ENCODE results near the gene SURF1. TPM values are rescaled to one million over a fixed set of nuclear protein-coding genes. Genes with fewer than 3 reads are reported as not detected.
A peak's percentile ranks its signal among the peaks of the same experiment; 100 is the strongest.

SURF1 gene
- polyA plus RNA-seq, 3 donors, result 60.5 to 140 (median 98.4) TPM

- no peaks in the 10 kb centered on the region for H3K9me3 ChIP-seq (replicated peaks in 1 of 2; ENCODE audit: control insufficient read depth in 1 of 2, insufficient read depth in 1 of 2, low read length in 2 of 2)
- 98% methylated on average over 52 of the region's 57 CpGs for WGBS (ENCODE audit: insufficient coverage)
- H3K9me3 Mint-ChIP-seq, result no peaks in the 10 kb centered on the region
- TF ChIP-seq CTCF (IDR thresholded peaks at IDR 0.05), result no peak
- peaks cover 41 to 54% of the 10 kb centered on the region in 2 donors for H3K36me3 Mint-ChIP-seq
- H3K4me3 ChIP-seq (replicated peaks in 1 of 3; ENCODE audit: low read depth in 2 of 3, low read length in 3 of 3), result no peak overlapping the region
- no peaks in the 10 kb centered on the region for H3K27me3 ChIP-seq (ENCODE audit: control insufficient read depth in 2 of 2, insufficient read depth in 2 of 2, low read length in 2 of 2)
- intact Hi-C loops (cut with micrococcal nuclease), result loop anchor here in 1 of 2 donors (10.0 kb wide), 2 partner anchors 147 to 387 kb away; partner anchors contain the start of gene TSC1
- peaks cover 37 to 51% of the 10 kb centered on the region in 2 donors for H3K36me3 ChIP-seq (replicated peaks in 1 of 2; ENCODE audit: control insufficient read depth in 1 of 2, insufficient read depth in 2 of 2, low read length in 2 of 2)
- peaks cover 18 to 32% of the 10 kb centered on the region in 2 donors for H3K4me1 ChIP-seq (ENCODE audit: control insufficient read depth in 1 of 2, insufficient read depth in 2 of 2, low read length in 2 of 2)
- no peaks in the 10 kb centered on the region for H3K27me3 Mint-ChIP-seq (ENCODE audit: low read depth in 3 of 3)
- H3K4me3 Mint-ChIP-seq, result no peak overlapping the region
- peaks cover 48% of the 10 kb centered on the region for H4K20me1 ChIP-seq (ENCODE audit: insufficient read depth, low read length)
- peaks cover 21% of the 10 kb centered on the region for H3K79me2 ChIP-seq (ENCODE audit: insufficient read depth, low read length)
- DNase-seq, result no peak
- no peak overlapping the region for H3K9ac ChIP-seq (ENCODE audit: insufficient read depth, low read length, poor library complexity, severe bottlenecking)
- no peak overlapping the region for H2AFZ ChIP-seq (ENCODE audit: insufficient read depth, low read depth, low read length, poor library complexity, severe bottlenecking)
- H3K4me2 ChIP-seq (replicated peaks; ENCODE audit: extremely low read depth, low read length, poor library complexity, severe bottlenecking), result no peak overlapping the region
- H3K4me1 Mint-ChIP-seq, result peaks cover 27% of the 10 kb centered on the region
- peak overlapping the region in 1 of 7 donors; percentile 46 for H3K27ac Mint-ChIP-seq
- H3K27ac ChIP-seq (ENCODE audit: low read depth in 1 of 2, low read length in 2 of 2), result no peak overlapping the region
These were observed 24.5 kb downstream of the SURF1 start for GRCh38 chr9:133331641-133332380.

- Histone ChIP-seq H3K4me1 (ENCODE audit: control insufficient read depth in 1 of 2, insufficient read depth in 2 of 2, low read length in 2 of 2) (peaks cover 13 to 26% of the 10 kb centered on the region in 2 donors), H4K20me1 (ENCODE audit: insufficient read depth, low read length) (peaks cover 48% of the 10 kb centered on the region), H3K79me2 (ENCODE audit: insufficient read depth, low read length) (peaks cover 21% of the 10 kb centered on the region), H3K4me3 (replicated peaks in 1 of 3; ENCODE audit: low read depth in 2 of 3, low read length in 3 of 3) (no peak overlapping the region), H3K9me3 (replicated peaks in 1 of 2; ENCODE audit: control insufficient read depth in 1 of 2, insufficient read depth in 1 of 2, low read length in 2 of 2) (no peaks in the 10 kb centered on the region), H3K4me2 (replicated peaks; ENCODE audit: extremely low read depth, low read length, poor library complexity, severe bottlenecking) (no peak overlapping the region), H3K9ac (ENCODE audit: insufficient read depth, low read length, poor library complexity, severe bottlenecking) (no peak overlapping the region), H3K27me3 (ENCODE audit: control insufficient read depth in 2 of 2, insufficient read depth in 2 of 2, low read length in 2 of 2) (no peaks in the 10 kb centered on the region), H2AFZ (ENCODE audit: insufficient read depth, low read depth, low read length, poor library complexity, severe bottlenecking) (no peak overlapping the region), H3K36me3 (replicated peaks in 1 of 2; ENCODE audit: control insufficient read depth in 1 of 2, insufficient read depth in 2 of 2, low read length in 2 of 2) (peaks cover 37 to 51% of the 10 kb centered on the region in 2 donors), H3K27ac (ENCODE audit: low read depth in 1 of 2, low read length in 2 of 2) (no peak overlapping the region)
- intact Hi-C loops (cut with micrococcal nuclease), result loop anchor here in 1 of 2 donors (10.0 kb wide), 2 partner anchors 146 to 386 kb away; partner anchors contain the start of gene TSC1
- no peak for TF ChIP-seq CTCF (IDR thresholded peaks at IDR 0.05)
- Mint-ChIP-seq H3K4me3 (no peak overlapping the region), H3K27ac (peak overlapping the region in 3 of 7 donors; percentile 32 to 46 (median 37)), H3K4me1 (peaks cover 23% of the 10 kb centered on the region), H3K27me3 (ENCODE audit: low read depth in 3 of 3) (no peaks in the 10 kb centered on the region), H3K36me3 (peaks cover 41 to 53% of the 10 kb centered on the region in 2 donors), H3K9me3 (no peaks in the 10 kb centered on the region)
- WGBS (ENCODE audit: insufficient coverage), result 97% methylated on average over 19 of the region's 19 CpGs
- DNase-seq, result no peak
These were observed 25.1 kb downstream of the SURF1 start for GRCh38 chr9:133331221-133331620.

Data from CD14-positive monocyte (primary cell).